Endodermal cell (in vitro differentiated cells): Measurements from ENCODE around the gene CFAP97D2. TPM values are rescaled to one million over a fixed set of nuclear protein-coding genes. Genes with fewer than 3 reads are reported as not detected.

Experiments used
- DNase-seq: peaks from one replicate; pipeline ENCODE4 v3.0.0-alpha.2; 2017
- H3K27ac ChIP-seq: 2 replicates; pipeline ENCODE4 v1.5.1; 2013; ENCODE audit warnings: mild to moderate bottlenecking, low read depth, low read length, moderate library complexity
- H3K27me3 ChIP-seq: 2 replicates; pipeline ENCODE4 v1.6.1; 2013; ENCODE audit warnings: mild to moderate bottlenecking, low read length, moderate library complexity; ENCODE audit not compliant: insufficient read depth, control insufficient read depth, poor library complexity, severe bottlenecking
- H3K36me3 ChIP-seq: 2 replicates; pipeline ENCODE4 v1.7.0; 2013; ENCODE audit warnings: mild to moderate bottlenecking, low read length, moderate library complexity; ENCODE audit not compliant: control insufficient read depth, insufficient read depth
- H3K4me1 ChIP-seq: one replicate; pipeline ENCODE4 v1.7.0; 2013; ENCODE audit warnings: low read length; ENCODE audit not compliant: control insufficient read depth, insufficient read depth
- H3K4me3 ChIP-seq: 2 replicates; pipeline ENCODE4 v1.5.1; 2013; ENCODE audit warnings: mild to moderate bottlenecking, low read length, moderate library complexity
- H3K9ac ChIP-seq: 2 replicates; pipeline ENCODE4 v1.6.1; 2013; ENCODE audit warnings: mild to moderate bottlenecking, low read length, moderate library complexity; ENCODE audit not compliant: poor library complexity, severe bottlenecking; ENCODE audit errors: extremely low read depth
- H3K9me3 ChIP-seq: 2 replicates; pipeline ENCODE4 v1.6.1; 2013; ENCODE audit warnings: mild to moderate bottlenecking, low read length, moderate library complexity; ENCODE audit not compliant: control insufficient read depth
- H3K27ac Mint-ChIP-seq: 2 replicates; pipeline ENCODE4 v1.8.0; 2020; ENCODE audit warnings: mixed read lengths
- H3K27me3 Mint-ChIP-seq: 2 replicates; pipeline ENCODE4 v1.8.0; 2021; ENCODE audit warnings: mild to moderate bottlenecking, mixed read lengths; ENCODE audit not compliant: insufficient read depth
- H3K36me3 Mint-ChIP-seq: 2 replicates; pipeline ENCODE4 v1.8.0; 2020; ENCODE audit warnings: low read depth, mixed read lengths
- H3K4me1 Mint-ChIP-seq: 2 replicates; pipeline ENCODE4 v1.8.0; 2020; ENCODE audit warnings: mixed read lengths
- H3K4me3 Mint-ChIP-seq: 2 replicates; pipeline ENCODE4 v1.8.0; 2020; ENCODE audit warnings: mild to moderate bottlenecking, moderate library complexity, mixed read lengths
- H3K9me3 Mint-ChIP-seq: 2 replicates; pipeline ENCODE4 v1.8.0; 2020; ENCODE audit warnings: mild to moderate bottlenecking, mixed read lengths
- CTCF ChIP-seq: fragments of 200-600 bp; sonication (generic); conservative IDR thresholded peaks from 2 replicates; pipeline ENCODE4 v1.5.0; 2021; ENCODE audit warnings: antibody characterized with exemption, mild to moderate bottlenecking
- WGBS, 2 experiments: methylation state at CpG; one replicate each; pipeline versions ENCODE4 v1.1.5 to v1.1.7; 2013; ENCODE audit warnings: missing lambda C conversion rate in 2 of 2, mixed read lengths in 1 of 2; ENCODE audit not compliant: insufficient coverage in 1 of 2, insufficient read length in 1 of 2; 5-methylcytosine and 5-hydroxymethylcytosine counted together
- total RNA-seq, 2 donors: library from RNA; stranded (reverse); fragmentation: NEBNext Ultra II Directional in 1 of 2; extraction: Animal tissue kit (Norgen Biotek cat#: 25700) in 1 of 2; gene quantifications; 2 replicates in 1 of 2; 3 replicates in 1 of 2; pipeline ENCODE4 v1.2.1, GENCODE V29; 2021

CFAP97D2 gene
- total RNA-seq, 2 donors from 2014 or later, result not detected

- Mint-ChIP-seq H3K9me3 (peaks cover 4% of the 10 kb centered on the region), H3K27ac (no peak overlapping the region), H3K4me1 (peaks cover 62% of the 10 kb centered on the region), H3K4me3 (no peak overlapping the region), H3K27me3 (peaks cover 2% of the 10 kb centered on the region), H3K36me3 (peaks cover 4% of the 10 kb centered on the region)
- no peak for TF ChIP-seq CTCF
- Histone ChIP-seq H3K9ac (no peak overlapping the region), H3K4me1 (peaks cover 13% of the 10 kb centered on the region), H3K36me3 (no peaks in the 10 kb centered on the region), H3K4me3 (no peak overlapping the region), H3K27ac (no peak overlapping the region), H3K27me3 (no peaks in the 10 kb centered on the region), H3K9me3 (peaks cover 8% of the 10 kb centered on the region)
- no peak for DNase-seq
- 87 to 91% methylated on average over 4 to 8 of the region's 8 CpGs for WGBS, 2 experiments
Measured at GRCh38 chr13:114231886-114232285, 52.8 kb downstream of the CFAP97D2 start.

GRCh38 chr13:114234266-114234644 is 55.2 kb downstream of the CFAP97D2 start:
- peak overlapping the region; percentile 57 for H3K4me3 ChIP-seq
- 87% methylated on average over 4 of the region's 4 CpGs; no CpG with 5 or more reads in 1 of the 2 experiments for WGBS, 2 experiments
- H3K4me1 Mint-ChIP-seq, result peaks cover 39% of the 10 kb centered on the region

GRCh38 chr13:114234645-114235421 is 55.8 kb downstream of the CFAP97D2 start, which contains the start of gene CDC16:
Gene CDC16 (plus strand): TSS chr13:114234897. CDS start chr13:114235085, 188 bp downstream.
- peak within 1 kb of the TSS; percentile 48 for H3K27ac Mint-ChIP-seq
- peaks cover 2% of the 10 kb centered on the region for H3K27me3 Mint-ChIP-seq
- Histone ChIP-seq H3K36me3 (peaks cover 27% of the 10 kb centered on the region), H3K4me1 (peaks cover 2% of the 10 kb centered on the region), H3K4me3 (peak within 1 kb of the TSS; percentile 93), H3K9me3 (peaks cover 8% of the 10 kb centered on the region), H3K9ac (peak within 1 kb of the TSS; percentile 66), H3K27me3 (no peaks in the 10 kb centered on the region), H3K27ac (peak within 1 kb of the TSS; percentile 33)
- peak; percentile 97 for DNase-seq
- peak within 1 kb of the TSS; percentile 77 for H3K4me3 Mint-ChIP-seq
- peak; percentile 51 for TF ChIP-seq CTCF
- peaks cover 33% of the 10 kb centered on the region for H3K4me1 Mint-ChIP-seq
- H3K36me3 Mint-ChIP-seq, result peaks cover 25% of the 10 kb centered on the region
- peaks cover 4% of the 10 kb centered on the region for H3K9me3 Mint-ChIP-seq
- WGBS, 2 experiments, result 2 to 5% methylated on average over 16 to 75 of the region's 76 CpGs

More at GRCh38 chr13:114234266-114234644, 55.2 kb downstream of the CFAP97D2 start:
- Histone ChIP-seq H3K36me3 (peaks cover 21% of the 10 kb centered on the region), H3K27ac (no peak overlapping the region), H3K27me3 (no peaks in the 10 kb centered on the region), H3K4me1 (peaks cover 6% of the 10 kb centered on the region), H3K9ac (no peak overlapping the region), H3K9me3 (peaks cover 8% of the 10 kb centered on the region)
- Mint-ChIP-seq H3K4me3 (peak overlapping the region; percentile 77), H3K9me3 (peaks cover 4% of the 10 kb centered on the region), H3K36me3 (peaks cover 19% of the 10 kb centered on the region), H3K27ac (no peak overlapping the region), H3K27me3 (peaks cover 2% of the 10 kb centered on the region)
- DNase-seq, result no peak
- TF ChIP-seq CTCF, result no peak
